Activated T-helper 2 cell treated with anti-CD3 and anti-CD28 coated beads, Interferon-gamma antibody, Interleukin-2, Interleukin-4, amounts not matched to agents 10 μg/mL and 5 μg/mL and 100 μg/mL, durations not matched to agents 14 hours and 24 hours and 36 hours (primary cell): Measurements from ENCODE around the gene CAMK2N2. TPM values are rescaled to one million over a fixed set of nuclear protein-coding genes. Genes with fewer than 3 reads are reported as not detected.
"Not testable (repeated sequence)": the region's sequence is repeated elsewhere in the genome, so short reads cannot be mapped to it uniquely, and the experiment has no call there.

Experiments
- DNase-seq: peaks from one replicate; pipeline ENCODE4 v3.0.0; 2021; ENCODE audit warnings: low spot score
- H3K27ac Mint-ChIP-seq: one replicate; pipeline ENCODE4 v1.8.0; 2021; ENCODE audit warnings: mixed read lengths
- H3K27me3 Mint-ChIP-seq: one replicate; pipeline ENCODE4 v1.8.0; 2021; ENCODE audit warnings: low read depth, mixed read lengths
- H3K36me3 Mint-ChIP-seq: one replicate; pipeline ENCODE4 v1.8.0; 2021; ENCODE audit warnings: low read depth, mixed read lengths
- H3K4me1 Mint-ChIP-seq: one replicate; pipeline ENCODE4 v1.8.0; 2021; ENCODE audit warnings: low read depth, mixed read lengths
- H3K4me3 Mint-ChIP-seq: one replicate; pipeline ENCODE4 v1.8.0; 2021; ENCODE audit warnings: low read depth, mild to moderate bottlenecking, moderate library complexity, mixed read lengths
- H3K9me3 Mint-ChIP-seq: one replicate; pipeline ENCODE4 v1.8.0; 2021; ENCODE audit warnings: mixed read lengths
- intact Hi-C: fragments of 100-400 bp; cut with micrococcal nuclease; formaldehyde crosslinking; loops from one replicate; pipeline ENCODE4 v1.15.1; 2023
- total RNA-seq: library from RNA; stranded (reverse); gene quantifications from 2 replicates; pipeline ENCODE4 v1.2.3, GENCODE V29; 2022

The CAMK2N2 gene
- total RNA-seq, 1 donor from 2014 or later = 0.18 TPM

GRCh38 chr3:184291044-184291737 is 29.8 kb upstream of the CAMK2N2 start:
- intact Hi-C loops = no loop called here
- Mint-ChIP-seq H3K9me3 (no peaks in the 10 kb centered on the region), H3K4me3 (no peak overlapping the region), H3K27ac (no peak overlapping the region), H3K36me3 (no peaks in the 10 kb centered on the region), H3K4me1 (no peaks in the 10 kb centered on the region), H3K27me3 (peaks cover 6% of the 10 kb centered on the region)
- no peak for DNase-seq

- H3K27ac Mint-ChIP-seq = no peak overlapping the region
Measured at GRCh38 chr3:184290331-184290730, 29.0 kb upstream of the CAMK2N2 start.

GRCh38 chr3:184289426-184289938 is 28.1 kb upstream of the CAMK2N2 start:
- Mint-ChIP-seq H3K9me3 (no peaks in the 10 kb centered on the region), H3K27me3 (peaks cover 12% of the 10 kb centered on the region)

More at GRCh38 chr3:184290331-184290730, 29.0 kb upstream of the CAMK2N2 start:
- Mint-ChIP-seq H3K4me3 (no peak overlapping the region), H3K36me3 (no peaks in the 10 kb centered on the region), H3K9me3 (no peaks in the 10 kb centered on the region), H3K4me1 (no peaks in the 10 kb centered on the region), H3K27me3 (peaks cover 12% of the 10 kb centered on the region)
- DNase-seq = no peak
- intact Hi-C loops = no loop called here

GRCh38 chr3:184284696-184285095 is 23.3 kb upstream of the CAMK2N2 start:
- Mint-ChIP-seq H3K4me3 (no peak overlapping the region), H3K27ac (no peak overlapping the region), H3K36me3 (no peaks in the 10 kb centered on the region), H3K9me3 (no peaks in the 10 kb centered on the region), H3K27me3 (peaks cover 16% of the 10 kb centered on the region), H3K4me1 (no peaks in the 10 kb centered on the region)
- no peak for DNase-seq
- intact Hi-C loops = no loop called here

More at GRCh38 chr3:184289426-184289938, 28.1 kb upstream of the CAMK2N2 start:
- no peaks in the 10 kb centered on the region for H3K4me1 Mint-ChIP-seq
- no peaks in the 10 kb centered on the region for H3K36me3 Mint-ChIP-seq
- peak; percentile 43 for DNase-seq
- no peak overlapping the region for H3K4me3 Mint-ChIP-seq
- no peak overlapping the region for H3K27ac Mint-ChIP-seq
- intact Hi-C loops = loop anchor here (1.0 to 2.0 kb wide), 2 partner anchors 63 to 394 kb away; no protein-coding TSS in a partner anchor

- DNase-seq = no peak
- no peaks in the 10 kb centered on the region for H3K36me3 Mint-ChIP-seq
- H3K27me3 Mint-ChIP-seq = peaks cover 19% of the 10 kb centered on the region
- no peak overlapping the region for H3K27ac Mint-ChIP-seq
- intact Hi-C loops = no loop called here
- no peaks in the 10 kb centered on the region for H3K9me3 Mint-ChIP-seq
- H3K4me3 Mint-ChIP-seq = no peak overlapping the region
- H3K4me1 Mint-ChIP-seq = no peaks in the 10 kb centered on the region
Measured at GRCh38 chr3:184283681-184284080, 22.3 kb upstream of the CAMK2N2 start.

- intact Hi-C loops = no loop called here
- DNase-seq = no peak
- Mint-ChIP-seq H3K4me3 (no peak overlapping the region), H3K4me1 (no peaks in the 10 kb centered on the region), H3K27ac (no peak overlapping the region), H3K36me3 (no peaks in the 10 kb centered on the region), H3K9me3 (no peaks in the 10 kb centered on the region), H3K27me3 (peaks cover 20% of the 10 kb centered on the region)
Measured at GRCh38 chr3:184282941-184283340, 21.6 kb upstream of the CAMK2N2 start.

- H3K4me3 Mint-ChIP-seq = no peak overlapping the region
- no peaks in the 10 kb centered on the region for H3K36me3 Mint-ChIP-seq
- H3K4me1 Mint-ChIP-seq = no peaks in the 10 kb centered on the region
- intact Hi-C loops = no loop called here
- no peak overlapping the region for H3K27ac Mint-ChIP-seq
- H3K27me3 Mint-ChIP-seq = peaks cover 40% of the 10 kb centered on the region
- DNase-seq = no peak
- no peaks in the 10 kb centered on the region for H3K9me3 Mint-ChIP-seq
Measured at GRCh38 chr3:184277366-184277765, 16.0 kb upstream of the CAMK2N2 start.

- Mint-ChIP-seq H3K4me1 (no peaks in the 10 kb centered on the region), H3K4me3 (no peak within 1 kb of the TSS), H3K27ac (no peak within 1 kb of the TSS), H3K36me3 (no peaks in the 10 kb centered on the region), H3K9me3 (no peaks in the 10 kb centered on the region), H3K27me3 (peaks cover 48% of the 10 kb centered on the region)
- intact Hi-C loops = no loop called here
- no peak for DNase-seq
Measured at GRCh38 chr3:184275961-184276910, 14.9 kb upstream of the CAMK2N2 start, which contains the start of gene ECE2. TSS of gene ECE2 (plus strand) at chr3:184276022. CDS start at chr3:184276154, 132 bp downstream.

- DNase-seq = no peak
- intact Hi-C loops = no loop called here
Measured at GRCh38 chr3:184275381-184275701, 14.0 kb upstream of the CAMK2N2 start.

GRCh38 chr3:184272269-184272668 is 10.9 kb upstream of the CAMK2N2 start:
- Mint-ChIP-seq H3K27me3 (peaks cover 35% of the 10 kb centered on the region), H3K4me3 (no peak overlapping the region), H3K4me1 (no peaks in the 10 kb centered on the region), H3K9me3 (no peaks in the 10 kb centered on the region), H3K27ac (no peak overlapping the region), H3K36me3 (no peaks in the 10 kb centered on the region)
- intact Hi-C loops = no loop called here
- DNase-seq = no peak

More at GRCh38 chr3:184275381-184275701, 14.0 kb upstream of the CAMK2N2 start:
- Mint-ChIP-seq H3K4me1 (no peaks in the 10 kb centered on the region), H3K9me3 (no peaks in the 10 kb centered on the region), H3K36me3 (no peaks in the 10 kb centered on the region), H3K4me3 (no peak overlapping the region), H3K27ac (no peak overlapping the region), H3K27me3 (peaks cover 48% of the 10 kb centered on the region)

- H3K27me3 Mint-ChIP-seq = peaks cover 32% of the 10 kb centered on the region
- H3K4me3 Mint-ChIP-seq, H3K36me3 Mint-ChIP-seq, H3K4me1 Mint-ChIP-seq, H3K27ac Mint-ChIP-seq, H3K9me3 Mint-ChIP-seq, intact Hi-C loops, DNase-seq: not testable (repeated sequence)
Measured at GRCh38 chr3:184267249-184267648, 5.9 kb upstream of the CAMK2N2 start.

GRCh38 chr3:184262764-184263179 is 1.4 kb upstream of the CAMK2N2 start:
- H3K4me1 Mint-ChIP-seq = peaks cover 14% of the 10 kb centered on the region

More at GRCh38 chr3:184262764-184263179, 1.4 kb upstream of the CAMK2N2 start:
- Mint-ChIP-seq H3K27me3 (peaks cover 47% of the 10 kb centered on the region), H3K27ac (no peak overlapping the region), H3K9me3 (no peaks in the 10 kb centered on the region), H3K36me3 (peaks cover 9% of the 10 kb centered on the region), H3K4me3 (peak overlapping the region; percentile 72)
- intact Hi-C loops = no loop called here
- no peak for DNase-seq
